ENCODE results near the gene LGALS14.

LGALS14 gene

DNA sequence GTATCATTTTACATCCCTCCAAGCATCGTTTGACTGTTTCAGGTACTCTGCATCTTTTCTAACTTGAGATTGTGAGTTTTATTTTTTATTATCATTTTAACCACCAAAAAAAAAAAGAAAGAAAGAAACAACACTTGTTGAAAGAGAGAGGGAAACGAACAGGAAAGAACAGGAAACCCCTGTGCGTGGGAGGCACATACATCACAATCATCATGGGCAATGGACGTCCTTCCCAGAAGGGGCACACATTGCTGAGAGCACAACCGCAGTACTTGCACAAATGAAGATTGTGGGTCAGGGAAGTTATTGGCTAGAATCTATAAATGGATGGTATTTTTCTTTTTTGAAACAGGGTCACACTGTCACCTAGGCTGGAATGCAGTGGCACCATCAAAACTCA, 31.8 kb downstream of the LGALS14 start:
- no peak for DNase-seq
- H3K27me3 ChIP-seq (ENCODE audit: insufficient read depth, low read depth, severe bottlenecking) = peaks cover 62% of the 10 kb centered on the region
- H3K27ac ChIP-seq = no peak overlapping the region

DNA sequence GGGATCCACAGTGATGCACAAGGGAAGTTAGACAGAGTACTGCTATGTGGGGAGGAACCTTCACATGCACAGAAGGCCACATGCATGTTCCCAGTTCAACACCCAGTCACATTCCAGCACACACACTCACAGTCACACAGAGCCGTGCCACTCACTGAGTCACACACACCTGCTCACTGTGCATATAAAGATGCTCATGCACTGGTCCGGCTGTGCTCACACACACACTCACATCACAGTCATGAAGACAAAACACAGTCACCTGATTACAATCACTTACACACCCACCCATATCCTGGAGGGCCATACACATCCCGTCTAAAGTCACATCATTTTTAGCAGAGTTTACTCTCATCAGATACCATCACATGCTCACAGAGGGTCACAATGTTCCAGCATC, 33.1 kb downstream of the LGALS14 start:
- Histone ChIP-seq H3K27me3 (ENCODE audit: insufficient read depth, low read depth, severe bottlenecking) (peaks cover 65% of the 10 kb centered on the region), H3K9me3 (ENCODE audit: severe bottlenecking) (no peaks in the 10 kb centered on the region), H3K4me3 (ENCODE audit: low read depth, low read length) (no peak overlapping the region), H3K27ac (no peak overlapping the region), H3K36me3 (no peaks in the 10 kb centered on the region)
- DNase-seq = no peak
- TF ChIP-seq, protein P1, sequence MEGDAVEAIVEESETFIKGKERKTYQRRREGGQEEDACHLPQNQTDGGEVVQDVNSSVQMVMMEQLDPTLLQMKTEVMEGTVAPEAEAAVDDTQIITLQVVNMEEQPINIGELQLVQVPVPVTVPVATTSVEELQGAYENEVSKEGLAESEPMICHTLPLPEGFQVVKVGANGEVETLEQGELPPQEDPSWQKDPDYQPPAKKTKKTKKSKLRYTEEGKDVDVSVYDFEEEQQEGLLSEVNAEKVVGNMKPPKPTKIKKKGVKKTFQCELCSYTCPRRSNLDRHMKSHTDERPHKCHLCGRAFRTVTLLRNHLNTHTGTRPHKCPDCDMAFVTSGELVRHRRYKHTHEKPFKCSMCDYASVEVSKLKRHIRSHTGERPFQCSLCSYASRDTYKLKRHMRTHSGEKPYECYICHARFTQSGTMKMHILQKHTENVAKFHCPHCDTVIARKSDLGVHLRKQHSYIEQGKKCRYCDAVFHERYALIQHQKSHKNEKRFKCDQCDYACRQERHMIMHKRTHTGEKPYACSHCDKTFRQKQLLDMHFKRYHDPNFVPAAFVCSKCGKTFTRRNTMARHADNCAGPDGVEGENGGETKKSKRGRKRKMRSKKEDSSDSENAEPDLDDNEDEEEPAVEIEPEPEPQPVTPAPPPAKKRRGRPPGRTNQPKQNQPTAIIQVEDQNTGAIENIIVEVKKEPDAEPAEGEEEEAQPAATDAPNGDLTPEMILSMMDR (IDR thresholded peaks at IDR 0.05; ENCODE audit: low read depth, low read length) = no peak

More for the DNA sequence above, 31.8 kb downstream of the LGALS14 start:
- H3K36me3 ChIP-seq = no peaks in the 10 kb centered on the region
- no peaks in the 10 kb centered on the region for H3K9me3 ChIP-seq (ENCODE audit: severe bottlenecking)
- no peak overlapping the region for H3K4me3 ChIP-seq (ENCODE audit: low read depth, low read length)
- TF ChIP-seq, protein P1 (IDR thresholded peaks at IDR 0.05; ENCODE audit: low read depth, low read length) = no peak

DNA sequence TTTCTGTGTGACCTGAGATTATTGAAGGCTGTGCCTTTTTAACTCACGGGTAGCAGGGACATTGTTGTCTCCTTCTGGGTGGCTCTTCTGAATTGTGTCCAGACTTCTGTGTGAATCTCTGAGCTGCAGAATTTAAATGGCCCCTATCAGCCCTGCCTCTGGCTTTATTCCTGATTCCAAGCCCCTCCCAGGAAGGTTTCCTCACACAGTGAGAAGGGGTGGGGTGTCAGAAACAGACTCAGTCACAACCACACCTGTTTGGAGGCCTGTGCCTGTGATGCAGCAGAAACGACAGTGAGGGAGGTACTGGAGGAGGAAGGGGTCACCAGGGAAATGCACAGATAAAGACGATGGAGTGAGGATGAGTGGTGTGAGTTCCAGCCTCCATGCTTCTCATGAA, 33.6 kb downstream of the LGALS14 start, which contains the start of gene CLC:
TSS of gene CLC (minus strand) at position 139 of the 400 bp plus-strand sequence. CDS start at position 62, 77 bp downstream.
- no peak within 1 kb of the TSS for H3K27ac ChIP-seq
- H3K4me3 ChIP-seq (ENCODE audit: low read depth, low read length) = no peak within 1 kb of the TSS
- peaks cover 69% of the 10 kb centered on the region for H3K27me3 ChIP-seq (ENCODE audit: insufficient read depth, low read depth, severe bottlenecking)
- TF ChIP-seq, protein P1 (IDR thresholded peaks at IDR 0.05; ENCODE audit: low read depth, low read length) = no peak
- no peaks in the 10 kb centered on the region for H3K9me3 ChIP-seq (ENCODE audit: severe bottlenecking)
- DNase-seq = no peak
- H3K36me3 ChIP-seq = no peaks in the 10 kb centered on the region

DNA sequence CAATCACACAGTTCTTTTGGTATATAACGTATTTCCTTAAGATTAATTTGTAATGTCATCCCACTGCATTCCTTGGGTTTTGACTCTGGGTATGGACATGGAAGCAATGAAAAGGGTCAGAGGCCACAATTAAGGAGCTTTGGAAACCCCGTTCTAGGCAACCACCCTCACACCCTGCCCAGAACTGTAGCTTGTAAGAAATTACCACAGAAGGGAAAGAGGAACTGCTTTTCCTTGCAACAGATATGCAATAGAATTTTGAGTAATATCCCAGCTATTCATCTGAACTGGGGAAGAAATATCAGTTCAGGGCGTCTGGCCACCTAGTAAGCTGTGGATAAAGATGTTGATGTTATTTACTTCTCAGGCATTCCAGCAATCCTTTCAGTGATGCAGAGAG, 34.5 kb downstream of the LGALS14 start:
- DNase-seq = no peak
- H3K27me3 ChIP-seq (ENCODE audit: insufficient read depth, low read depth, severe bottlenecking) = peaks cover 70% of the 10 kb centered on the region

DNA sequence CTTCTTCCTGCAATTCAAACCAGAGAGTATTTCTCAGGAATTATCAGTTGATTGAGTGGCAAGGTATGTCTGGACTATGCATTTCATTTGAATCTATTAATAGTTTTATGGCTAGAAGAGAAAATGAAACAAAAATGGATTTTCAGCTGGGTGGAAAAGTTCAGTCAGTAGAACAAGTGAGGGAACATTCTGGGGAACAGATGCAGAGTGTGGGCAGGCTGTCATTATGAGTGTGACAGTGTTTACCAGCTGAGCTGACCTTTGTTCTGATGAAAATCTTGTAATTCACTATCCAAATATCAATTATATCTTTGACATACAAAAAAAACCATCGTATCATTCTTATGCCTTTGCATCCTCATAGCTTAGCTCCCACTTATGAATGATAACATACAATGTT, 36.1 kb downstream of the LGALS14 start:
- no peaks in the 10 kb centered on the region for H3K9me3 ChIP-seq (ENCODE audit: severe bottlenecking)
- H3K4me3 ChIP-seq (ENCODE audit: low read depth, low read length) = no peak overlapping the region
- peaks cover 70% of the 10 kb centered on the region for H3K27me3 ChIP-seq (ENCODE audit: insufficient read depth, low read depth, severe bottlenecking)
- no peak overlapping the region for H3K27ac ChIP-seq
- TF ChIP-seq, protein P1 (IDR thresholded peaks at IDR 0.05; ENCODE audit: low read depth, low read length) = no peak
- no peaks in the 10 kb centered on the region for H3K36me3 ChIP-seq
- no peak for DNase-seq

More for the DNA sequence above, 34.5 kb downstream of the LGALS14 start:
- no peaks in the 10 kb centered on the region for H3K36me3 ChIP-seq
- H3K4me3 ChIP-seq (ENCODE audit: low read depth, low read length) = no peak overlapping the region
- TF ChIP-seq, protein P1 (IDR thresholded peaks at IDR 0.05; ENCODE audit: low read depth, low read length) = no peak
- no peaks in the 10 kb centered on the region for H3K9me3 ChIP-seq (ENCODE audit: severe bottlenecking)
- no peak overlapping the region for H3K27ac ChIP-seq

DNA sequence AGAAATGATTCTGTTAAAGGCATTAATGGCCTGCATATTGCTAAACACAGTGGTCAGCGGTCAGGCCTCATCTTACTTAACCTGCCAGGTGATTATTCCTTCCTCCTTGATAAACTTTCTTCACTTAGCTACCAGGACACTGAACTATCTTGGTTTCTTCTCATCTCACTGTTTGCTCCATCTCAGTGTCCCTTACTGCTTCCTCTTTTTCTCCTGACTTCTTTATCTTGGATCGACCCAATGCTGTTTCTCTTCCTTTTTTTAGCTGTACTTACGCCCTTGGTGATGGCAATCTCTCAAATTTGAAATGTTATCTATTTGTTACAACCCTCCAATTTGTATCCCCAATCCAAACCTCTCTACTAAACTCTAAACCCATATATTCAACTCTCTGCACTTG, 41.4 kb downstream of the LGALS14 start:
- Histone ChIP-seq H3K27me3 (ENCODE audit: insufficient read depth, low read depth, severe bottlenecking) (peaks cover 82% of the 10 kb centered on the region), H3K36me3 (no peaks in the 10 kb centered on the region), H3K27ac (no peak overlapping the region), H3K4me3 (ENCODE audit: low read depth, low read length) (no peak overlapping the region), H3K9me3 (ENCODE audit: severe bottlenecking) (no peaks in the 10 kb centered on the region)
- TF ChIP-seq, protein P1 (IDR thresholded peaks at IDR 0.05; ENCODE audit: low read depth, low read length) = no peak
- DNase-seq = no peak
